GM18909 (cell line): Measurements from ENCODE around the gene SLC10A1.

Experiments used
- ATAC-seq: cut with Tn5 transposase; IDR thresholded peaks from one replicate; pipeline ENCODE4 v1.9.1; 2021; ENCODE audit warnings: mild to moderate bottlenecking; ENCODE audit not compliant: unreplicated experiment, poor library complexity

SLC10A1 gene

GRCh38 chr14:69811227-69811867 is 14.3 kb upstream of the SLC10A1 start:
- no peak for ATAC-seq

GRCh38 chr14:69808919-69809808 is 12.1 kb upstream of the SLC10A1 start:
- no peak for ATAC-seq

- ATAC-seq, result no peak
These were observed 10.2 kb upstream of the SLC10A1 start for GRCh38 chr14:69807192-69807591.

GRCh38 chr14:69804902-69805301 is 7.9 kb upstream of the SLC10A1 start:
- ATAC-seq, result no peak

GRCh38 chr14:69803753-69804152 is 6.7 kb upstream of the SLC10A1 start:
- ATAC-seq, result no peak

GRCh38 chr14:69798339-69798735 is 1.3 kb upstream of the SLC10A1 start:
- ATAC-seq, result no peak

GRCh38 chr14:69797573-69798338 is 715 bp upstream of the SLC10A1 start:
- ATAC-seq, result no peak

GRCh38 chr14:69795691-69796090 is 1.4 kb downstream of the SLC10A1 start:
- ATAC-seq, result no peak

- ATAC-seq, result no peak
These were observed 2.2 kb downstream of the SLC10A1 start for GRCh38 chr14:69794791-69795190.

- ATAC-seq, result no peak
These were observed 4.1 kb downstream of the SLC10A1 start for GRCh38 chr14:69792887-69793421.

GRCh38 chr14:69789118-69789640 is 7.9 kb downstream of the SLC10A1 start:
- ATAC-seq, result no peak

- ATAC-seq, result no peak
These were observed 10.4 kb downstream of the SLC10A1 start for GRCh38 chr14:69786603-69787002.

- no peak for ATAC-seq
These were observed 12.1 kb downstream of the SLC10A1 start for GRCh38 chr14:69784942-69785341.

GRCh38 chr14:69780952-69781351 is 16.1 kb downstream of the SLC10A1 start:
- no peak for ATAC-seq

- no peak for ATAC-seq
These were observed 16.9 kb downstream of the SLC10A1 start for GRCh38 chr14:69780092-69780491.

- no peak for ATAC-seq
These were observed 18.0 kb downstream of the SLC10A1 start for GRCh38 chr14:69779088-69779487.

GRCh38 chr14:69776875-69777453 is 20.1 kb downstream of the SLC10A1 start:
- no peak for ATAC-seq

GRCh38 chr14:69775012-69775411 is 22.0 kb downstream of the SLC10A1 start:
- ATAC-seq, result no peak

- ATAC-seq, result no peak
These were observed 23.3 kb downstream of the SLC10A1 start for GRCh38 chr14:69773571-69774276.
